CMK (cell line): Measurements from ENCODE around the gene PRDM16.

Experiments
- DNase-seq: peaks from one replicate; pipeline ENCODE4 v3.0.0-alpha.2; 2010; ENCODE audit warnings: low read depth

PRDM16 gene

GRCh38 chr1:3207217-3207848 lies 138.3 kb downstream of the PRDM16 start:
- DNase-seq = no peak

GRCh38 chr1:3208819-3209200 lies 139.8 kb downstream of the PRDM16 start:
- no peak for DNase-seq

- no peak for DNase-seq
These were observed 140.2 kb downstream of the PRDM16 start for GRCh38 chr1:3209201-3209600.

GRCh38 chr1:3211582-3212375 lies 142.8 kb downstream of the PRDM16 start:
- no peak for DNase-seq

GRCh38 chr1:3212453-3213355 lies 143.7 kb downstream of the PRDM16 start:
- DNase-seq = no peak

- no peak for DNase-seq
These were observed 144.7 kb downstream of the PRDM16 start for GRCh38 chr1:3213730-3214129.

GRCh38 chr1:3215198-3216014 lies 146.4 kb downstream of the PRDM16 start:
- no peak for DNase-seq

- DNase-seq = no peak
These were observed 147.0 kb downstream of the PRDM16 start for GRCh38 chr1:3216015-3216391.

GRCh38 chr1:3217181-3217641 lies 148.2 kb downstream of the PRDM16 start:
- DNase-seq = no peak

GRCh38 chr1:3217979-3218679 lies 149.1 kb downstream of the PRDM16 start:
- DNase-seq = no peak

GRCh38 chr1:3219005-3219790 lies 150.2 kb downstream of the PRDM16 start:
- DNase-seq = no peak

- no peak for DNase-seq
These were observed 150.9 kb downstream of the PRDM16 start for GRCh38 chr1:3219791-3220467.

- no peak for DNase-seq
These were observed 152.4 kb downstream of the PRDM16 start for GRCh38 chr1:3221112-3222041.

GRCh38 chr1:3222042-3222692 lies 153.2 kb downstream of the PRDM16 start:
- peak; percentile 54 for DNase-seq

GRCh38 chr1:3225661-3226060 lies 156.7 kb downstream of the PRDM16 start:
- DNase-seq = no peak

GRCh38 chr1:3226191-3226590 lies 157.2 kb downstream of the PRDM16 start:
- no peak for DNase-seq

GRCh38 chr1:3226701-3227350 lies 157.8 kb downstream of the PRDM16 start:
- DNase-seq = no peak

GRCh38 chr1:3227351-3227704 lies 158.3 kb downstream of the PRDM16 start:
- DNase-seq = no peak
